GM10248 (cell line): ENCODE results near the gene ACOT8.
A peak's percentile ranks its signal among the peaks of the same experiment; 100 is the strongest.
"Not testable (repeated sequence)": the region's sequence is repeated elsewhere in the genome, so short reads cannot be mapped to it uniquely, and the experiment has no call there.

ENCODE experiments used
- CTCF ChIA-PET: fragments of 300-600 bp; sonication (Branson Sonifier 250); formaldehyde crosslinking; extraction: SDS; loops from one replicate; lab custom pipeline; 2021; ENCODE audit warnings: antibody characterized with exemption; lab: Yijun Ruan, JAX
- POLR2A ChIA-PET: fragments of 350-650 bp; sonication (Branson Sonifier 250); formaldehyde crosslinking; extraction: SDS; loops from one replicate; lab custom pipeline; 2020; ENCODE audit warnings: antibody characterized with exemption; lab: Yijun Ruan, JAX
- DNase-seq: peaks from one replicate; pipeline ENCODE4 v3.0.0; 2012; ENCODE audit errors: extremely low spot score
- CTCF ChIP-seq: IDR thresholded peaks from 2 replicates; pipeline ENCODE4 v1.5.1; 2012; ENCODE audit warnings: mild to moderate bottlenecking, low read depth; ENCODE audit errors: extremely low read depth, missing control alignments, control extremely low read depth

The ACOT8 gene

GRCh38 chr20:45813006-45813340, 44.2 kb downstream of the ACOT8 start:
- DNase-seq = no peak
- CTCF ChIA-PET = interaction anchor here (0.5 to 2.2 kb wide), 4 partner anchors 13 to 439 kb away, joined by 3 to 7 read pairs (median 3); no protein-coding TSS in a partner anchor
- POLR2A ChIA-PET = interaction anchor here (1.2 kb wide), 1 partner anchor 17 kb away, joined by 3 read pairs; no protein-coding TSS in a partner anchor
- no peak for TF ChIP-seq CTCF

- DNase-seq = peak; percentile 99
- TF ChIP-seq CTCF = no peak
- CTCF ChIA-PET = interaction anchor here (1.0 to 2.2 kb wide), 3 partner anchors 12 to 41 kb away, joined by 3 to 7 read pairs (median 5); no protein-coding TSS in a partner anchor
- POLR2A ChIA-PET = interaction anchor here (1.2 kb wide), 1 partner anchor 16 kb away, joined by 3 read pairs; no protein-coding TSS in a partner anchor
These were observed 44.8 kb downstream of the ACOT8 start, which contains the start of gene UBE2C for GRCh38 chr20:45812157-45813005. TSS of gene UBE2C (plus strand) at chr20:45812644. CDS start at chr20:45812696, 52 bp downstream.

- TF ChIP-seq CTCF = no peak
- ChIA-PET POLR2A (no interaction called here), CTCF (interaction anchor here (1.5 to 4.0 kb wide), 2 partner anchors 11 kb away, joined by 5 to 22 read pairs; no protein-coding TSS in a partner anchor)
- no peak for DNase-seq
These were observed 46.8 kb downstream of the ACOT8 start for GRCh38 chr20:45810191-45810970.

GRCh38 chr20:45801851-45802250, 55.3 kb downstream of the ACOT8 start:
- CTCF ChIA-PET = no interaction called here
- no peak for DNase-seq
- POLR2A ChIA-PET = interaction anchor here (0.6 kb wide), 1 partner anchor 26 kb away, joined by 5 read pairs; no protein-coding TSS in a partner anchor

GRCh38 chr20:45798935-45799642, 58.1 kb downstream of the ACOT8 start:
- POLR2A ChIA-PET = no interaction called here
- CTCF ChIA-PET = interaction anchor here (0.7 to 2.9 kb wide), 30 partner anchors 9 to 439 kb away, joined by 3 to 27 read pairs (median 4); no protein-coding TSS in a partner anchor
- peak; percentile 73 for DNase-seq
- peak; percentile 69 for TF ChIP-seq CTCF

More at GRCh38 chr20:45801851-45802250, 55.3 kb downstream of the ACOT8 start:
- no peak for TF ChIP-seq CTCF

GRCh38 chr20:45797955-45798354, 59.2 kb downstream of the ACOT8 start:
- DNase-seq, POLR2A ChIA-PET: not testable (repeated sequence)
- CTCF ChIA-PET = interaction anchor here (0.8 to 2.9 kb wide), 11 partner anchors 8 to 434 kb away, joined by 3 to 27 read pairs (median 9); no protein-coding TSS in a partner anchor

GRCh38 chr20:45797510-45797909, 59.7 kb downstream of the ACOT8 start:
- POLR2A ChIA-PET, DNase-seq, CTCF ChIA-PET: not testable (repeated sequence)
